ENCODE results near the gene SLC35E3. TPM values are rescaled to one million over a fixed set of nuclear protein-coding genes. Genes with fewer than 3 reads are reported as not detected.

The SLC35E3 gene
- polyA plus RNA-seq, 1 of the 3 experiments (the other 2 are of a cell fraction) = 5.7 TPM

DNA sequence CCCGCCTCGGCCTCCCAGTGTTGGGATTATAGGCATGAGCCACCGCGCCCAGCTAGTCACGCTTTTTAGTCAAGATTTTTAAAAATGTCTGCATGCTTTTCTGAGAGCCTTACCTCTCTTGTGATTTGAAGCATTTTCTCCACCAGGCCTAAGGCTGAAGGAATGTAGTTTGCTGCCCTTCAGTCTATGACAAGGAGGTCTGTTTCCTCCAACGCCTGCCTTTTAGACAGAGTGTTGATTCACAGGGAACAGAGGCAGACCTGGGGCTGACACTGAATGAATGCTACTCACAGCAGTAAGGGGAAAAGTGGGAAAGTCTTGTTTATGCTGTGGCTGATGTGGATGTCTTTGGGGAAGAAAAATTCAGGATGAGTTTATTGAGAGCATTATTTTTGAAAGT, 34.8 kb downstream of the SLC35E3 start:
- DNase-seq = no peak
- no peaks in the 10 kb centered on the region for H3K27me3 ChIP-seq (ENCODE audit: insufficient read depth)
- no peak overlapping the region for H3K27ac ChIP-seq (ENCODE audit: low read depth in 2 of 2, low read length in 1 of 2)
- H3K4me3 ChIP-seq (ENCODE audit: low read depth in 2 of 2, low read length in 1 of 2) = no peak overlapping the region
- H3K79me2 ChIP-seq (ENCODE audit: insufficient read depth) = no peaks in the 10 kb centered on the region
- no peaks in the 10 kb centered on the region for H4K20me1 ChIP-seq (ENCODE audit: insufficient read depth)
- no peaks in the 10 kb centered on the region for H3K9me2 ChIP-seq
- no peaks in the 10 kb centered on the region for H3K4me1 ChIP-seq (ENCODE audit: control insufficient read depth in 1 of 2, insufficient read depth in 2 of 2, low read depth in 1 of 2, low read length in 1 of 2)
- H3K4me2 ChIP-seq = no peak overlapping the region
- no peak for TF ChIP-seq YY1 (IDR thresholded peaks at IDR 0.05; ENCODE audit: low read depth)
- no peak for TF ChIP-seq ELF1 (IDR thresholded peaks at IDR 0.05)
- TF ChIP-seq RCOR1 (IDR thresholded peaks at IDR 0.05; ENCODE audit: low read length) = no peak
- no peak for TF ChIP-seq MXI1 (IDR thresholded peaks at IDR 0.05; ENCODE audit: low read depth, low read length)
- TF ChIP-seq FOSL2 (IDR thresholded peaks at IDR 0.05; ENCODE audit: borderline replicate concordance, low read depth) = no peak
- no peak for TF ChIP-seq FOXM1 (IDR thresholded peaks at IDR 0.05; ENCODE audit: low read depth)
- TF ChIP-seq SMC3 (IDR thresholded peaks at IDR 0.05; ENCODE audit: low read depth, low read length) = no peak
- TF ChIP-seq FOXJ3 (CRISPR knock-in tag; IDR thresholded peaks at IDR 0.05) = no peak
- TF ChIP-seq GATA2 (CRISPR knock-in tag; IDR thresholded peaks at IDR 0.05) = no peak
- no peak for TF ChIP-seq POLR2AphosphoS5 (IDR thresholded peaks at IDR 0.05; ENCODE audit: low read depth, low read length)
- TF ChIP-seq, protein P1, sequence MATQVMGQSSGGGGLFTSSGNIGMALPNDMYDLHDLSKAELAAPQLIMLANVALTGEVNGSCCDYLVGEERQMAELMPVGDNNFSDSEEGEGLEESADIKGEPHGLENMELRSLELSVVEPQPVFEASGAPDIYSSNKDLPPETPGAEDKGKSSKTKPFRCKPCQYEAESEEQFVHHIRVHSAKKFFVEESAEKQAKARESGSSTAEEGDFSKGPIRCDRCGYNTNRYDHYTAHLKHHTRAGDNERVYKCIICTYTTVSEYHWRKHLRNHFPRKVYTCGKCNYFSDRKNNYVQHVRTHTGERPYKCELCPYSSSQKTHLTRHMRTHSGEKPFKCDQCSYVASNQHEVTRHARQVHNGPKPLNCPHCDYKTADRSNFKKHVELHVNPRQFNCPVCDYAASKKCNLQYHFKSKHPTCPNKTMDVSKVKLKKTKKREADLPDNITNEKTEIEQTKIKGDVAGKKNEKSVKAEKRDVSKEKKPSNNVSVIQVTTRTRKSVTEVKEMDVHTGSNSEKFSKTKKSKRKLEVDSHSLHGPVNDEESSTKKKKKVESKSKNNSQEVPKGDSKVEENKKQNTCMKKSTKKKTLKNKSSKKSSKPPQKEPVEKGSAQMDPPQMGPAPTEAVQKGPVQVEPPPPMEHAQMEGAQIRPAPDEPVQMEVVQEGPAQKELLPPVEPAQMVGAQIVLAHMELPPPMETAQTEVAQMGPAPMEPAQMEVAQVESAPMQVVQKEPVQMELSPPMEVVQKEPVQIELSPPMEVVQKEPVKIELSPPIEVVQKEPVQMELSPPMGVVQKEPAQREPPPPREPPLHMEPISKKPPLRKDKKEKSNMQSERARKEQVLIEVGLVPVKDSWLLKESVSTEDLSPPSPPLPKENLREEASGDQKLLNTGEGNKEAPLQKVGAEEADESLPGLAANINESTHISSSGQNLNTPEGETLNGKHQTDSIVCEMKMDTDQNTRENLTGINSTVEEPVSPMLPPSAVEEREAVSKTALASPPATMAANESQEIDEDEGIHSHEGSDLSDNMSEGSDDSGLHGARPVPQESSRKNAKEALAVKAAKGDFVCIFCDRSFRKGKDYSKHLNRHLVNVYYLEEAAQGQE (IDR thresholded peaks at IDR 0.05; ENCODE audit: low read depth, low read length) = no peak
- TF ChIP-seq SIN3A (IDR thresholded peaks at IDR 0.05; ENCODE audit: borderline replicate concordance, low read depth, low read length) = no peak
- TF ChIP-seq RAD21 (IDR thresholded peaks at IDR 0.05; ENCODE audit: low read length) = no peak
- TF ChIP-seq USF2 (IDR thresholded peaks at IDR 0.05; ENCODE audit: borderline replicate concordance, low read depth, low read length) = no peak
- no peak for TF ChIP-seq GABPA (IDR thresholded peaks at IDR 0.05; ENCODE audit: low read depth)
- TF ChIP-seq NFIC (IDR thresholded peaks at IDR 0.05; ENCODE audit: borderline replicate concordance) = no peak
- TF ChIP-seq EZH2phosphoT487 (IDR thresholded peaks at IDR 0.05; ENCODE audit: borderline replicate concordance, low read depth) = no peak
- WGBS (ENCODE audit: low lambda C conversion rate) = 93% methylated on average over 4 of the region's 6 CpGs
- POLR2A ChIA-PET = no interaction called here
- no peaks in the 10 kb centered on the region for H3K9me3 ChIP-seq
- H2AFZ ChIP-seq (ENCODE audit: low read depth) = no peak overlapping the region
- no peaks in the 10 kb centered on the region for H3F3A ChIP-seq (replicated peaks; ENCODE audit: insufficient read depth)
- no peaks in the 10 kb centered on the region for H3K36me3 ChIP-seq (replicated peaks in 1 of 2; ENCODE audit: control insufficient read depth in 1 of 2, insufficient read depth in 2 of 2, low read length in 1 of 2)
- H3K9ac ChIP-seq = no peak overlapping the region
- CTCF ChIA-PET = interaction anchor here (1.8 kb wide), 1 partner anchor 19 kb away, joined by 4 read pairs; no protein-coding TSS in a partner anchor
